AG08396 (cell line): ENCODE data around the gene DPEP3.
A peak's percentile ranks its signal among the peaks of the same experiment; 100 is the strongest.

Experiments used
- DNase-seq: peaks from one replicate; pipeline ENCODE4 v3.0.0; 2012; ENCODE audit warnings: low spot score, mixed read lengths

DPEP3 gene

DNA sequence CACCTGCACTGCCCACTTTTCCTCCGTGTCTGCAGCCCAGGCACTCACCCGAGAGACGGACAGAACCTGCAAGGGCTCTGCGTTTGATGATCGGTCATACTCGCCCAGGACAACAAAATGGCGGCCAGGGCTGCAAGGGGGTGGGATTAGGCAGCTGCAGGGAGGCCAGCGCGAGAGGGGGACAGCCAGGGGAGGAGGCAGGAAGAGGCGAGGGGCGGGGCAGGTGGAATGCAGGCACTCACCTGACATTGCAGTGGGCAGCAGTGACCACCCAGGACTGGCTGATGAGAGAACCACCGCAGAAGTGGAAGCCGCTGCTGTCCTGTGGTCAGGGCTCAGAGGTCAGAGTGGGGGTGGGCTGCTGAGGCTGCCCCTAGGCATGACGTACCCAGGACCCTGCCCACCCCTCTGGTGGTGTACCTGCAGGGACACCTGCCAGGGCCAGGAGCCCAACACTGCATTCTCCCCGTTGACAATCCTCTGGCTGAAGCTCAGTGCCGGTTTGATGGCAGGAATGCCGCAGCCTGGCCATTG lies 49.6 kb downstream of the DPEP3 start:
- DNase-seq, result no peak

GRCh38 chr16:67930191-67930590 lies 50.1 kb downstream of the DPEP3 start:
- no peak for DNase-seq

- peak; percentile 80 for DNase-seq
Observed at GRCh38 chr16:67928561-67929364, 51.5 kb downstream of the DPEP3 start.

DNA sequence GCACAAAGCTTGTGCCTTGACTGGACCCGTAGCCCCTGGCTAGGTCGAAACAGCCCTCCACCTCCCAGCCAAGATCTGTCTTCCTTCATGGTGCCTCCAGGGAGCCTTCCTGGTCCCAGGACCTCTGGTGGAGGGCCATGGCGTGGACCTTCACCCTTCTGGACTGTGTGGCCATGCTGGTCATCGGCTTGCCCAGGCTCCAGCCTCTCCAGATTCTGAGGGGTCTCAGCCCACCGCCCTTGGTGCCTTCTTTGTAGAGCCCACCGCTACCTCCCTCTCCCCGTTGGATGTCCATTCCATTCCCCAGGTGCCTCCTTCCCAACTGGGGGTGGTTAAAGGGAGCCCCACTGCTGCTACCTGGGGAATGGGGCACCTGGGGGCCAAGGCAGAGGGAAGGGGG lies 52.2 kb downstream of the DPEP3 start:
- DNase-seq, result no peak

- DNase-seq, result no peak
Observed at GRCh38 chr16:67927131-67927941, 53.0 kb downstream of the DPEP3 start.

GRCh38 chr16:67926181-67926750 lies 54.0 kb downstream of the DPEP3 start:
- DNase-seq, result no peak
